GM12878 (cell line): Measurements from ENCODE around the gene GFM1.

Experiments
- BRCA1 ChIP-seq: IDR thresholded peaks from 2 replicates; pipeline ENCODE4 v1.6.1; 2011; ENCODE audit warnings: low read depth, low read length, improper control_type of control experiment
- ESRRA ChIP-seq: IDR thresholded peaks from 2 replicates; pipeline ENCODE4 v1.6.1; 2012; ENCODE audit warnings: mild to moderate bottlenecking, low read length, improper control_type of control experiment
- MAX ChIP-seq: IDR thresholded peaks from 2 replicates; pipeline ENCODE4 v1.6.1; 2012; ENCODE audit warnings: low read depth, low read length, improper control_type of control experiment
- PAX8 ChIP-seq: fragments of 450-650 bp; IDR thresholded peaks from 2 replicates; pipeline ENCODE4 v1.6.1; 2017; ENCODE audit warnings: mild to moderate bottlenecking, moderate library complexity
- RFX5 ChIP-seq: IDR thresholded peaks from 2 replicates; pipeline ENCODE4 v1.6.1; 2011; ENCODE audit warnings: low read depth, low read length, improper control_type of control experiment
- TAF1 ChIP-seq: IDR thresholded peaks from 2 replicates; pipeline ENCODE4 v1.6.1; 2011; ENCODE audit warnings: mild to moderate bottlenecking, low read depth, low read length, borderline replicate concordance

- TF ChIP-seq BRCA1 (no peak), PAX8 (no peak), MAX (no peak), TAF1 (no peak), ESRRA (no peak), RFX5 (no peak)
Observed at GRCh38 chr3:158685159-158685558, 40.8 kb downstream of the GFM1 start.
